ENCODE results near the gene DDX18.
A peak's percentile ranks its signal among the peaks of the same experiment; 100 is the strongest.

Gene DDX18

GRCh38 chr2:117815946-117816345 is 1.5 kb downstream of the DDX18 start:
- TF ChIP-seq, protein P1, sequence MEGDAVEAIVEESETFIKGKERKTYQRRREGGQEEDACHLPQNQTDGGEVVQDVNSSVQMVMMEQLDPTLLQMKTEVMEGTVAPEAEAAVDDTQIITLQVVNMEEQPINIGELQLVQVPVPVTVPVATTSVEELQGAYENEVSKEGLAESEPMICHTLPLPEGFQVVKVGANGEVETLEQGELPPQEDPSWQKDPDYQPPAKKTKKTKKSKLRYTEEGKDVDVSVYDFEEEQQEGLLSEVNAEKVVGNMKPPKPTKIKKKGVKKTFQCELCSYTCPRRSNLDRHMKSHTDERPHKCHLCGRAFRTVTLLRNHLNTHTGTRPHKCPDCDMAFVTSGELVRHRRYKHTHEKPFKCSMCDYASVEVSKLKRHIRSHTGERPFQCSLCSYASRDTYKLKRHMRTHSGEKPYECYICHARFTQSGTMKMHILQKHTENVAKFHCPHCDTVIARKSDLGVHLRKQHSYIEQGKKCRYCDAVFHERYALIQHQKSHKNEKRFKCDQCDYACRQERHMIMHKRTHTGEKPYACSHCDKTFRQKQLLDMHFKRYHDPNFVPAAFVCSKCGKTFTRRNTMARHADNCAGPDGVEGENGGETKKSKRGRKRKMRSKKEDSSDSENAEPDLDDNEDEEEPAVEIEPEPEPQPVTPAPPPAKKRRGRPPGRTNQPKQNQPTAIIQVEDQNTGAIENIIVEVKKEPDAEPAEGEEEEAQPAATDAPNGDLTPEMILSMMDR (IDR thresholded peaks at IDR 0.05; ENCODE audit: insufficient read depth, low read length, poor library complexity, severe bottlenecking) = no peak
- TF ChIP-seq EZH2phosphoT487 (conservative IDR thresholded peaks at IDR 0.05; ENCODE audit: low read length) = no peak
- Histone ChIP-seq H4K20me1 (ENCODE audit: low read depth, low read length) (peaks cover 10% of the 10 kb centered on the region; the same call in 1 of the 2 replicates), H3K4me3 (ENCODE audit: insufficient read depth, low read length, poor library complexity, severe bottlenecking) (peak overlapping the region; percentile 80), H3F3A (ENCODE audit: insufficient read depth) (no peaks in the 10 kb centered on the region), H3K79me2 (ENCODE audit: insufficient read depth, low read length) (peaks cover 46% of the 10 kb centered on the region), H2AFZ (ENCODE audit: low read depth, low read length, severe bottlenecking) (no peak overlapping the region), H3K9ac (ENCODE audit: low read length) (peak overlapping the region; percentile 87), H3K9me2 (replicated peaks; ENCODE audit: insufficient read depth, low read length) (no peaks in the 10 kb centered on the region), H3K4me2 (ENCODE audit: low read depth, low read length, poor library complexity, severe bottlenecking) (peak overlapping the region; percentile 84), H3K36me3 (ENCODE audit: low read length) (peaks cover 40% of the 10 kb centered on the region), H3K9me3 (ENCODE audit: insufficient read depth, low read length) (no peaks in the 10 kb centered on the region), H3K27ac (ENCODE audit: low read depth, low read length) (no peak overlapping the region), H3K27me3 (ENCODE audit: low read length) (no peaks in the 10 kb centered on the region)

GRCh38 chr2:117818921-117819320 is 4.4 kb downstream of the DDX18 start:
- peaks cover 69% of the 10 kb centered on the region for H3K36me3 ChIP-seq (ENCODE audit: low read length)
- H2AFZ ChIP-seq (ENCODE audit: low read depth, low read length, severe bottlenecking) = no peak overlapping the region
- H3K27me3 ChIP-seq (ENCODE audit: low read length) = no peaks in the 10 kb centered on the region
- TF ChIP-seq, protein P1 (IDR thresholded peaks at IDR 0.05; ENCODE audit: insufficient read depth, low read length, poor library complexity, severe bottlenecking) = no peak
- no peak for TF ChIP-seq EZH2phosphoT487 (conservative IDR thresholded peaks at IDR 0.05; ENCODE audit: low read length)
- no peaks in the 10 kb centered on the region for H3K9me2 ChIP-seq (replicated peaks; ENCODE audit: insufficient read depth, low read length)
- no peaks in the 10 kb centered on the region for H3F3A ChIP-seq (ENCODE audit: insufficient read depth)
- no peak overlapping the region for H3K4me2 ChIP-seq (ENCODE audit: low read depth, low read length, poor library complexity, severe bottlenecking)
- no peaks in the 10 kb centered on the region for H3K9me3 ChIP-seq (ENCODE audit: insufficient read depth, low read length)
- peaks cover 10% of the 10 kb centered on the region; the same call in 1 of the 2 replicates for H4K20me1 ChIP-seq (ENCODE audit: low read depth, low read length)
- no peak overlapping the region for H3K9ac ChIP-seq (ENCODE audit: low read length)
- no peak overlapping the region for H3K4me3 ChIP-seq (ENCODE audit: insufficient read depth, low read length, poor library complexity, severe bottlenecking)
- H3K27ac ChIP-seq (ENCODE audit: low read depth, low read length) = no peak overlapping the region
- H3K79me2 ChIP-seq (ENCODE audit: insufficient read depth, low read length) = peaks cover 46% of the 10 kb centered on the region

- TF ChIP-seq EZH2phosphoT487 (conservative IDR thresholded peaks at IDR 0.05; ENCODE audit: low read length) = no peak
- TF ChIP-seq, protein P1 (IDR thresholded peaks at IDR 0.05; ENCODE audit: insufficient read depth, low read length, poor library complexity, severe bottlenecking) = no peak
These were observed 6.0 kb downstream of the DDX18 start for GRCh38 chr2:117820444-117820843.

More at GRCh38 chr2:117820444-117820843, 6.0 kb downstream of the DDX18 start:
- Histone ChIP-seq H3F3A (ENCODE audit: insufficient read depth) (no peaks in the 10 kb centered on the region), H2AFZ (ENCODE audit: low read depth, low read length, severe bottlenecking) (no peak overlapping the region), H3K79me2 (ENCODE audit: insufficient read depth, low read length) (peaks cover 37% of the 10 kb centered on the region), H3K27me3 (ENCODE audit: low read length) (no peaks in the 10 kb centered on the region), H3K9me3 (ENCODE audit: insufficient read depth, low read length) (no peaks in the 10 kb centered on the region), H3K4me2 (ENCODE audit: low read depth, low read length, poor library complexity, severe bottlenecking) (no peak overlapping the region), H3K9ac (ENCODE audit: low read length) (no peak overlapping the region), H4K20me1 (ENCODE audit: low read depth, low read length) (peaks cover 10% of the 10 kb centered on the region; the same call in 1 of the 2 replicates), H3K36me3 (ENCODE audit: low read length) (peaks cover 83% of the 10 kb centered on the region), H3K27ac (ENCODE audit: low read depth, low read length) (no peak overlapping the region), H3K4me3 (ENCODE audit: insufficient read depth, low read length, poor library complexity, severe bottlenecking) (no peak overlapping the region), H3K9me2 (replicated peaks; ENCODE audit: insufficient read depth, low read length) (no peaks in the 10 kb centered on the region)
